ENCODE data around the gene SPATA9.
"Not testable (repeated sequence)": the region's sequence is repeated elsewhere in the genome, so short reads cannot be mapped to it uniquely, and the experiment has no call there.

Gene SPATA9

DNA sequence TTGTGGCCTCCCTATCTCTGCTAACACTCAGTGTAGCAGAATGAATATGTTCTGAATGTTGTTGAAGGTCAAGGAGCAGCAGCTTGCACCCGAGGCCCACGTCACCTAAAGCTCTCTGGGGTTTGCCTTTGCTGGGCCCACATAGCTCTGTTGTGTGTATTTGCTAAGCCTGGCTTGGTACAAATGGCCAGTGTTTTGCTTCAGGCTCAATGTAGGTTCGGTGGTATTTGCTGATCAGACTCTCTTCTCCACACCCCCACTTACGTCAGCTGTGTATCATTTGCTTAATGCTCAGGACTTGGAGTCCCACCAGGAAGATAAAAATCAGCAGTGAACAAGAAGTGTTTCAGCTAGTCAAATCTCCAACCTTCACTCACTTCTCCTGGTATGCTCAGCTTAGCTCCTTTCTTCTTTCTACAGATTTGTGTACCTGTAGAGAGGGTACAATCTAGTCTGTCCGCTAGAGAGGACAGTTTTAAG is 41.0 kb downstream of the SPATA9 start:
- no peak for DNase-seq

DNA sequence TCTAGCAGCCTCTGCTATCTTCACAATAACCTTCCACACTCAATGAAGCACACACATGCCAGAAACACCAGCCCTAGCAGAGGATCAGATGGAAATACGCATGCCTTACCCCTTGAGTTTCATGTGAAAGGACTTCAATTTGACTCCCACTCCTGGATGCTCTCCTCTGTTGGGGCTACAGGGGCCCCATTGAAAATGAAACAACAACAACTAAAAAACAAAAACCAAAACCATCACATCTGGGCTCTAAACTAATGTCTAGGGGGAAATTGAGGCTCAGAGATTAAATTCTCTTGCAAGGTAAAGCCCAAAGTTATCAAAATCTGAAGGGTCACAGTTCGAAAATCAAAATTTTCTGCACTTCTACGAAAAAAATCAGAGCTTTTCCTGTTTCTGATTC is 44.2 kb downstream of the SPATA9 start:
- DNase-seq: no peak

DNA sequence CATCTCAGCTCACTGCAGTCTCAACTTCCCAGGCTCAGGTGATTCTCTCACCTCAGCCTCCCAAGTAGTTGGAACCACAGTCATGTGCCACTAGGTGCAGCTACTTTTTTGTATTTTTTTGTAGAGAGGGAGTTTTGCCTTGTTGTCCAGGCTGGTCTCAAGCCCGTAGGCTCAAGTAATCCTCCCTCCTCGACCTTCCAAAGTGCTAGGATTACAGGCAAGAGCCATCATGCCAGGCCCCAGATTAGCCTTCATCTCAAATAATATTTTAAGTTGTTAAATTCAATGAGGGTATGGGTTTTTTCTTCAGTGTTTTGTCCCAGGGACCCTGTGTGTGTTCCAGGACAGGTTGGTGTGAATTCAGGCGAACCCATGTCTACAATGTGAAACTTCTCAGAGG is 48.7 kb downstream of the SPATA9 start:
- no peak for DNase-seq

DNA sequence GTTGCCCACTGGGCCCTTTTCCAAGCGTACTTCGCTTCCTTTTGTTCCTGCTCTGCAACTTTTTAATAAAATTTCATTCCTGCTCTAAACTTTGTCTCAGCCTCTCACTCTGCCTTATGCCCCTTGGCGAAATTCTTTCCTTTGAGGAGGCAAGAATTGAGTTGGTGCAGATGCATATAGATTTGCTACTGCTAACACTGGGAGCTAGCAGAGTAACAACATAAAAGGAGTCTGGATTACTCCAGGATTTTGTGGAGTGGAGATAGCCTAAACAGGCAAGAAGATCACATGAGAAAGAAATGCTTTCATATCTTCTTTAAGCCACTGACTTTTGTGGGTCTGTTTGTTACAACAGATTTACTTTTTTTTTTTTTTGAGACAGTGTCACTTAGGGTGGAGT is 49.1 kb downstream of the SPATA9 start:
- no peak for DNase-seq

DNA sequence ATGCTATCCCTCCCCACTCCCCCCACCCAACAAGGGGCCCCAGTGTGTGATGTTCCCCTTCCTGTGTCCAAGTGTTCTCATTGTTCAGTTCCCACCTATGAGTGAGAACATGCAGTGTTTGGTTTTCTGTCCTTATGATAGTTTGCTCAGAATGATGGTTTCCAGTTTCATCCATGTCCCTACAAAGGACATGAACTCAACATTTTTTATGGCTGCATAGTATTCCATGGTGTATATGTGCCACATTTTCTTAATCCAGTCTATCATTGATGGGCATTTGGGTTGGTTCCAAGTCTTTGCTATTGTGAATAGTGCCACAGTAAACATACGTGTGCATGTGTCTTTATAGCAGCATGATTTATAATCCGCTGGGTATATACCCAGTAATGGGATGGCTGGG is 49.8 kb downstream of the SPATA9 start:
- not testable (repeated sequence) for DNase-seq

DNA sequence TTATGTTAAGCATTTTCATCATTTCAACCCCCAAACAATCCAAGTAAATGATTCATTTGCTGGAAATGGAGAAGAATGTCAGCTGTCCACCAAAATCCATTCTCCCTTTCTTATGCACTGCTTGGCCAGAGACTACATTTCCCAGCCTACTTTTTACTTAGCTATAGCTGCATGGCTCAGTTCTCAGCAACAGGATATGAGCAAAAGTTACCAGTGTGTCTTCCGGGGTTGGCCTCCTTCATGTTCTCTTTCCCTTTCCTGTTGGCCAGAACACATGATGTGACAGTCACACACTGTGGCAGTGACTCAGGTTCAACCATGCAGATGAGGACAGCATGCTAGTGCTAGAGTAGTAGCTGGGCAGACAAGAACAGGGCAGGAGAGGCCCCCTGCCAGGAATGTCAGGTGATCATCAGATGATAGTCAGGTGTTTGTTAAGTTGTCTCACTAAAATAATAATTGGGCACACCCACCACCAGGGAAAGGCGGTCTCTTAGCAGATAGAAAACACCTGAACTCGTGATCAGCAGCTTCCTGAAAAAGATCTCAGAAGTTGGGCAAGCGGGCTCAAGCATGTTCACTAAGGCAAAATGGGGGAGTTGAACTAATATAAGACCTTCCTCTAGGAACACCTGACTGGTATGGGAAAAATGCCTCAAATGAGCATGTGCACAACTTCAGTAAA is 50.7 kb downstream of the SPATA9 start:
- peak; percentile 79 for DNase-seq

DNA sequence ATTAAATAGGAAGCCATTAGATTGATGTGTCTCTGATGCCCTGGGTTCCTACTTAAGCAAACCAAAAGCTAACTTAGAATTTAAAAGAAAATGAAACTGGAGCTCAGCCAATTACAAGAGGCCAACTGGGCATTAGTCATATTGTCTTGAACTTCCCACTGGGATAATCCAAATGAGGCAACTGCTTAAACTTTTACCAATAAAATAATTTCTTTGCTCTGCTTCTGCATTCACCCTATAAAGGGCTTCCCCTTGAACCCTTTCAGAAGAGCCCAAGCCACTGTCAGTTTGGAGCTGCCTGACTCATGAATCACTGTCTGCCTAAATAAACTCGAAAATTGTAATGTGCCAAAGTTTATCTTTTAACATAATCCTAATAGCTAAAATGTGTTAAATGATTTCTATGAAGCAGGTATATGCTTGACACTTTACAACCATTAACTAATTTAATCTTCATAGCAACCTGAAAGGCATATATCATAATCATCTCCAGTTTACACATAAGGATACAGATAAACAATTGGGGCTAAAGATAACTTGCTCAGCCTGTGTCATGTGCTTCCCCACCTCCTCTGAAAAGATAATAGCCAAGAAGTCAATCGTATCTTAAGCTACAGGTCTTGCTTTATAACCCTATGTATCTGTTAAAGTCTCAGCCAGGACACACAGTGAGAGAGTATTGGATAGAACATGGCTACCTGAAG is 51.4 kb downstream of the SPATA9 start:
- peak; percentile 56 for DNase-seq

DNA sequence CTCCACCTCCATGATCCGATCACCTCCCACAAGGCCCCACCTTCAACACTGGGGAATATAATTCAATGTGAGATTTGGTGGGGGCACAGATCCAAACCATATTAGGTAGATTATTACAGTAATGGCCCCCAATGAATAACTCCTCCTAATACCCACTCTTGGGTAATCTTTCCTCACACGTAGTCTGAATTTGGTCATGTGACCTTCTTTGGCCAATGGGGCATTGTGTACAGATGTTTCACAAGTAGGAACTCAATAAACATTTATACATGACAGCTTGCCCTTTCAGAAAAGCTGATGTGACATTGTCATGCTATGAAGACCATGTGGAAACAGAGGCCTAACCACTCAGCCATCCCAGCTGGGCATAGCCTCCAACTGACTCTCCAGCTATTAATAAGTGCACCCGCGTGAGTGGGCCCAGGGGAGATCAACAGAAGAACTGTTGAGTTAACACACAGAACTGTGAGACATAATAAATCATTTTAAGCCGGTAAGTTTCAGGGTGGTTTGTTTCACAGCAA is 52.3 kb downstream of the SPATA9 start:
- DNase-seq: no peak

DNA sequence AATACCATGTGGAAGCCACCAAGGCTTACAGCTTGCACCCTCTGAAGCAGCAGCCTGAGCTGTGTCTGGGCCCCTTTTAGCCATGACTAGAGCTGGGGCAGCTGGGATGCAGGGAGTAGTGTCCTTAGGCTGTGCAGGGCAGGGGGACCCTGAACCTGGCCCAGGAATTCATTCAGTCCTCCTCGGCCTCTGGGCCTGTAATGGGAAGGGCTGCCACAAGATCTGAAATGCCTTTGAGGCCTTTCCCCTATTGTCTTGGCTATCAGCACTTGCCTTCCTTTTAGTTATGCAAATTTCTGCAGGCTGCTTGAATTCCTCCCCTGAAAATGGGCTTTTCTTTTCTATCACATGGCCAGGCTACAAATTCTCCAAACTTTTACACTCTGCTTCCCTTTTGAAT is 53.9 kb downstream of the SPATA9 start:
- no peak for DNase-seq

DNA sequence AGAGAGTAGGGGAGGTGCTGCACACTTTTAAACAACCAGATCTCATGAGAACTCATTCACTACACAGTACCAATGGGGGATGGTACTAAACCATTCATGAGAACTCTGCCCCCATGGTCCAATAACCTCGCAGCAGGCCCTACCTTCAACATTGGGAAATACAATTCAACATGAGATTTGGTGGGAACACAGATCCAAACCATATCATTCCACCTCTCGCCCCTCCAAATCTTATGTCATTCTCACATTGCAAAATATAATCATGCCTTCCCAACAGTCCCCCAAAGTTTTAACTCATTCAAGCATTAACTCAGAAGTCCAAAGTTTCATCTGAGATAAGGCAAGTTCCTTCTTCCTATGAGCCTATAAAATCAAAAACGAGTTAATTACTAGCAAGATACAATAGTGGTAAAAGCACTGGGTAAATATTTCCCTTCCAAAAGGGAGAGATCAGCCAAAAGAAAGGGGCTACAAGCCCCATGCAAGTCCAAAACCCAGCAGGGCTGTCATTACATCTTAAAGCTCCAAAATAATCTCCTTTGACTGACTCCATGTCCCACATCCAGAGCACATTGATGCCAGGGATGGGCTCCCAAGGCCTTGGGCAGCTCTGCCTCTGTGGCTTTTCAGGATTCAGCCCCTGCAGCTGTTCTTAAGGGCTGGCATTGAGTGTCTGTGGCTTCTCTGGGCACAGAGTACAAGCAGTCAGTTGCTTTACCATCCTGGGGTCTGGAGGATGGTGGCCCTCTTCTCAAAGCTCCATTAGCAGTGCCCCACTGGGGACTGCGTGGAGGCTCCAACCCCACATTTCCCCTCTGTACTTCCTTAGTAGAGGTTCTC is 54.6 kb downstream of the SPATA9 start:
- DNase-seq: no peak

DNA sequence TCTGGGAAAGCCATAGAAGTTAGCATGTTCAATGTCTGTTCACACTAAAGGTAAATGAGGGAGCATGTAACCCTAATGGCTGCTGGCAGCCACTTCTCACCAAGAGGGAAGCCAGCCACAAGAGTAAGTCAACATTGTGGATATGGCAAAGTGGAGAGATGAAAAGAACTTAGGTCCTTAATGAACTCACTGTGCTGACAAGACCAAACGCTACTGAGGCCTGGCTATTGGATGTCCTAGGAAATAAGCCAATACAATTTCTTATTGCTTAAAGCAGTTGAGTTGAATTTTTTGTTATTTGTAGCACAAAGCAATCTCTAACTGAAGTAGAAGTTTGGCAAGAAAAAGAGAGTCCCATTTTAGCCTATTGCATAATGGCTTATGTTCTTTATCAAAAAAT is 56.1 kb downstream of the SPATA9 start:
- DNase-seq: no peak

DNA sequence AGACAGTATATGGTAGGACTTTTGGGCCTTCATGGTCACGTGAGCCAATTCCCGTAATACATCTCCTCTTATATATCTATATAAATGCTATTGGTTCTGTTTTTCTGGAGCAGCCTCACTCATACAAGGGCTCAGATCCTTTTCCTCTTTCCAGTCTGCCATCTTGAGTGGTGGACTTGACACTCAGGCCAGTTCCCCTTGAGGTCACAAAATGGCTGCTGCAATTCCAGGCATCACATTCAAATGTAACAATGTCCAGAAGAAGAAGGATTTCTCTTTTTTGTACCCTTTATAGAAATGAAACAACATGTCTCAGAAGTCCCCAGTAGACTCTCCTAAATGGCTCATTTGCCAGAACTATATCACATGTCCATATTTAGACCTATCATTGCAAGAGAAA is 58.4 kb downstream of the SPATA9 start:
- no peak for DNase-seq

DNA sequence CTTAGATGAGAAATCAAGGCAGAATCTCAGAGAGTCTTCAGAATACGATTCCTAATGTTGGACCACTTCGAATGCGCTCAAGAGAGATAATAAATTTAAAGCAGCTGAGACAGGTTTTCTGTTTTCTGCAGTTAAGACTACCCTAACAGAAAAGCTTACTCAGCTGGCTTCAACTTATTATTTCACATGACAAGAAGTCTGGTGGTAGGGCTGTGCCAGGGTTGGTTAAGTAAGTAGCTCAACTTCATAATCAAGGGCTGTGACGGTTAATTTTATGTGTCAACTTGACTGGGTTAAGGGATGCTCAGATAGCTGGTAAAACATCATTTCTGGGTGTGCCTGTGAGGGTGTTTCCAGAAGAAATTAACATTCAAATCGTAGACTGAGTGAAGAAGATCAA is 59.1 kb downstream of the SPATA9 start:
- DNase-seq: no peak

DNA sequence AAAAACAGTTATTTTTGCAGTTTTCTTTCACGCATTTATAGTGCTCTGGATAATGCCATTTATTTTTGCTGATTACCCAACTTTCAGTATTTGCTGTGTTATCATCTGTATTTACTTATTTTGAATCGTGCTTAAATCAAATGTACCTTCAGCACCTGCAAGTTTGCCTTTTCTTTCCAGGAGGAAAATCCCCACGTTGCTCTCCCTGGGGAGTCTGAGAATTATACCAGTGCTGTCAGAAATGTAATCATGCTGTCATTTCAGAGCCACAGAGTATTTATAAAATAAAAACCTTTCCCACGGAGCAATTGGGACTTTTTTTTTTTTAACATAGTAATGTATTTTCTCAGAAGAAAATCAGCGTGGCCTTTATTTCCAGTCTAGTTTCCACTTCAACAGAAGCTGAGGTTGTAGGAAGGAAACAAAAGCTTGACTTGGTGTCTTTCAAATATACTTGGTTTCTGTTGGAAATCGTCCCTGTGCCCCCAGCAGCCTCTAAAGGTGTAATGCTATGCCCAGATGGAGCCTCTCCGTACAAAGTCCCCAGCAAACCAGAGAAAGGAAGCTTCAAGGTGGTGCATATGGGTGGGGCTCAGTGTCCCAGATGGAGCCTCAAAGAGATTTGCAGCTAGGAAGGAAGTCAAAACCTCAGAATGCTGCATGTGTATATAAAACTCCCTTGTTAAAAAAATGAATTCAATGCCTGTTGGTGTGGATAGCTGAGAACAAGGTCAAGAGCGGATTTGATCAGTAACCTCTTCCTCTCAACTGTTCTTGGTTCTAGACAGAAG is 60.8 kb downstream of the SPATA9 start:
- no peak for DNase-seq

DNA sequence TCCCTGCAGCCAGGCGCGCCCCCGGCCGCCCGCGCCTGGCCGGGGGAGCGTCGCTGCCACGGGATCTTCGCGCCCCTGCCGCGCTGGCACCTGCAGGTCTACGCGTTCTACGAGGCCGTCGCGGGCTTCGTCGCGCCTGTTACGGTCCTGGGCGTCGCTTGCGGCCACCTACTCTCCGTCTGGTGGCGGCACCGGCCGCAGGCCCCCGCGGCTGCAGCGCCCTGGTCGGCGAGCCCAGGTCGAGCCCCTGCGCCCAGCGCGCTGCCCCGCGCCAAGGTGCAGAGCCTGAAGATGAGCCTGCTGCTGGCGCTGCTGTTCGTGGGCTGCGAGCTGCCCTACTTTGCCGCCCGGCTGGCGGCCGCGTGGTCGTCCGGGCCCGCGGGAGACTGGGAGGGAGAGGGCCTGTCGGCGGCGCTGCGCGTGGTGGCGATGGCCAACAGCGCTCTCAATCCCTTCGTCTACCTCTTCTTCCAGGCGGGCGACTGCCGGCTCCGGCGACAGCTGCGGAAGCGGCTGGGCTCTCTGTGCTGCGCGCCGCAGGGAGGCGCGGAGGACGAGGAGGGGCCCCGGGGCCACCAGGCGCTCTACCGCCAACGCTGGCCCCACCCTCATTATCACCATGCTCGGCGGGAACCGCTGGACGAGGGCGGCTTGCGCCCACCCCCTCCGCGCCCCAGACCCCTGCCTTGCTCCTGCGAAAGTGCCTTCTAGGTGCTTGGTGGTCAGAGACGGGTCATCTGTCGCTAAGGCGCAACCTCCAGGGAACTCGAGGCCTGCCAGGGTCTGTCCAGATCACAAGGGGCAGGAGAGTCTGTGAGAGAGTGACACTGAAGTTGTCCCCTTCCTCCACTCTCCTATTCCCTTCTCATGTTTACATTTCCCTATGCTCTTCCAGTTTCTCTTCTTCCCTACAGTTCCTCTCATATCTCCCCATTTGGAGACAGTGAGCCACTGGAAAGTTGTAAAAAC is 61.6 kb downstream of the SPATA9 start:
- peak; percentile 48 for DNase-seq

DNA sequence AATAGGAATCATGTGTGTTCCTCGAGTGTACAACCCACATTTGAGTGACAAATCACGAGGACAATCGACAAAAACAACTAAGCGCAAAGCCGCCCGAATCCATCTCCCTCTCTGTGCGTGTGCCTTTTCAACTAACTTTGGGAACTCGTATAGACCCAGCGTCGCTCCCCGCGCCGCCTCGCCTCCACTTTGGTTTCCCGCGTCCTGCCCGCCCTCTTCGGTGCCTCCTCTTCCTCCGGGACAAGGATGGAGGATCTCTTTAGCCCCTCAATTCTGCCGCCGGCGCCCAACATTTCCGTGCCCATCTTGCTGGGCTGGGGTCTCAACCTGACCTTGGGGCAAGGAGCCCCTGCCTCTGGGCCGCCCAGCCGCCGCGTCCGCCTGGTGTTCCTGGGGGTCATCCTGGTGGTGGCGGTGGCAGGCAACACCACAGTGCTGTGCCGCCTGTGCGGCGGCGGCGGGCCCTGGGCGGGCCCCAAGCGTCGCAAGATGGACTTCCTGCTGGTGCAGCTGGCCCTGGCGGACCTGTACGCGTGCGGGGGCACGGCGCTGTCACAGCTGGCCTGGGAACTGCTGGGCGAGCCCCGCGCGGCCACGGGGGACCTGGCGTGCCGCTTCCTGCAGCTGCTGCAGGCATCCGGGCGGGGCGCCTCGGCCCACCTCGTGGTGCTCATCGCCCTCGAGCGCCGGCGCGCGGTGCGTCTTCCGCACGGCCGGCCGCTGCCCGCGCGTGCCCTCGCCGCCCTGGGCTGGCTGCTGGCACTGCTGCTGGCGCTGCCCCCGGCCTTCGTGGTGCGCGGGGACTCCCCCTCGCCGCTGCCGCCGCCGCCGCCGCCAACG is 62.5 kb downstream of the SPATA9 start, which contains the start of gene GPR150:
Gene GPR150 (plus strand): TSS at position 58 of the 840 bp plus-strand sequence. CDS start 189 bp downstream, at position 247.
- peak; percentile 54 for DNase-seq

DNA sequence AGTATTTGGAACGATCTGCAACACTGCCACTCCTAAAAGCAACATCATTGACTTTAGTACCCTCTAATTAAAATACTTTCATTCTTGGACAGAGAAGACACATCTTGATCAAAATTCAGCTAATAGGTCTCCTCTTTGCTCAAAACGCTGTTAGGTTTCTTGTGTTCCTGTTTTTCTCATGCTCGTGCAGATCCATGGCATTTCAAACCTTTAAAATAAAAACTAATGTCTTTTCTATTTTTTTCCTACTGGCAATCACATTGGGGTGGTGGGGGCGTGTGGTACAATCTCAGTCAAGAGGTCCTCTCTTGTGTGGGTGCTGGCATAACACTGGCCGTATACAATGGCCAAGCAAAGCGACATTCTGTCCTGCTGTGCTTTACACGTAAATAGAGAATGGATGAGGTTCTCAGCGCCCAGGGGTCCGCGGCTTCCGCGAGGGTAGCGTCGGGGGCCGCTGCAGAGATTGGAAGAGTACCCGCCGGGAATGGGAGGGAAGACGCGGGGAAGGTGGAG is 63.2 kb downstream of the SPATA9 start:
- peak; percentile 6 for DNase-seq

DNA sequence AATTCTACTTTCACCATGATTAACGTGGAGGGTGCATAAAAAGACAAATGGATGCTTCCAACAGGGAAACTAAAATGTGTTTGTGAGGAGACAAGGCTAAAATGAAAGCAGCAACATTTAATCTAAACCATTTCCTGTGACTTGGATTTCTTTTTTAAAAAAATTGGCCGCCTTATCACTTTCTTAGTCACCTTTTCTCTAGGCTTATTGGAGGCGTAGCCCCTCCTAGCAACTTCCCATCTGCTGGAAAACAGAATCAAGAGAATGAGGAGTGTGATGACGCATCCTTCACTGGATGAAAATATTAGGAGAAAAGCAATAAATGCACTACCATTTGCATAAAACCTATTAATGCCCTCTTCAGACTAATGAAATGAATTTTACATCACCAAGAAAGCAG is 63.7 kb downstream of the SPATA9 start:
- no peak for DNase-seq

DNA sequence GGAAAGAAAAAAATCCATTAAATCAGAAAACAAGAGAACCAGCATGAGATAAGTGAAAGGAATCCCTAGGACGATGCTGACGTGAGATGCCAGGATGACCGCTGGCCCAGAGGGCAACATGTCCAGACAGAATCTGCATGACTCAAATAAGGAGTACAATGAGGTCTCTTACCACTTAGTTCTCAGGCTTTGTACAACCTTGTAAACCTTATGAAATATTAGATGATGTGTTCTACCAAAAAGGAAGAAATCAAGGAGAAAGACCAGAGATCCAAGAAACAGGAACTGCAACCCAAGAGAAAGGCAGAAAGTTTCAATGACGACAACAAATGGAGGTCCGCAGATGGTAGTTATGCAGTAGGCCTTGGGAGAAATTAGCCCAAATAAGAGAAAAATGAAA is 65.7 kb downstream of the SPATA9 start:
- DNase-seq: no peak

DNA sequence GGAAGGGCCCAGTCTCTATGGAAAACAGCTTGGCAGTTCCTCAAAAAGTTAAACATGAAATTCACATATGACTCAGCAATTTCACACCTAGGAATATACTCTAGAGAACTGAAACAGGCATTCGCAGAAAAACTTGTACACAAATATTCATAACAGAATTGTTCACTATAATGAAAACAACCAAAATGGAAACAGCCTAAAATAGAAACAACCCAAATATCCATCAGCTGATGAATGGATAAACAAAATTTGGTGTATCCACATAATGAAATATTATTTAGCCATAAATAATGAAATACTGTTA is 67.7 kb downstream of the SPATA9 start:
- DNase-seq: no peak
